ENCODE results near the gene CCDC6.

GRCh38 chr10:59844436-59844835 is 61.9 kb downstream of the CCDC6 start:
- TF ChIP-seq CTCF (optimal IDR thresholded peaks at IDR 0.05 in 1 of 3, IDR thresholded peaks at IDR 0.05 in 1 of 3, conservative IDR thresholded peaks at IDR 0.05 in 1 of 3; ENCODE audit: extremely low read depth in 1 of 3, insufficient read depth in 2 of 3, low read length in 3 of 3) (no peak), EZH2 (IDR thresholded peaks at IDR 0.05; ENCODE audit: low read length) (no peak)

All from keratinocyte (primary cell).